Upper lobe of left lung (tissue), 6 donors: Measurements from ENCODE around the gene ACMSD. TPM values are rescaled to one million over a fixed set of nuclear protein-coding genes. Genes with fewer than 3 reads are reported as not detected.

Experiments used
- ATAC-seq, 2 donors: fragments of 200-7000 bp; cut with Tn5 transposase; one replicate each; pipeline ENCODE4 v1.9.1; 2022; ENCODE audit warnings: mild to moderate bottlenecking in 2 of 2, moderate library complexity in 2 of 2; ENCODE audit not compliant: low FRiP score in 2 of 2
- DNase-seq, 2 donors: peaks; one replicate each; pipeline ENCODE4 v3.0.0-alpha.2; 2019 to 2020
- H3K27ac ChIP-seq, 4 donors: fragments of 200-600 bp; sonication (generic); one replicate each; pipeline ENCODE4 v1.5.1; 2016 to 2019
- H3K27me3 ChIP-seq, 4 donors: fragments of 200-600 bp; sonication (generic); one replicate each; pipeline ENCODE4 v1.5.1; 2017 to 2019
- H3K36me3 ChIP-seq, 4 donors: fragments of 200-600 bp; sonication (generic); one replicate each; pipeline ENCODE4 v1.5.1; 2016 to 2019
- H3K4me1 ChIP-seq, 4 donors: fragments of 200-600 bp; sonication (generic); one replicate each; pipeline ENCODE4 v1.5.1; 2018 to 2019
- H3K4me3 ChIP-seq, 4 donors: fragments of 200-600 bp; sonication (generic); one replicate each; pipeline ENCODE4 v1.5.1; 2017 to 2019; ENCODE audit warnings: mild to moderate bottlenecking in 2 of 4, moderate library complexity in 1 of 4
- H3K9me3 ChIP-seq, 4 donors: fragments of 200-600 bp; sonication (generic); one replicate each; pipeline ENCODE4 v1.5.1; 2018 to 2019
- CTCF ChIP-seq, 6 experiments: fragments of 450-650 bp in 4 of 6; fragments of 200-600 bp in 2 of 6; sonication (generic) in 2 of 6; IDR thresholded peaks; one replicate each; pipeline ENCODE4 v1.5.1; 2016 to 2019; ENCODE audit warnings: antibody characterized with exemption in 6 of 6
- EP300 ChIP-seq, 4 donors: sonication (generic); formaldehyde crosslinking; IDR thresholded peaks; one replicate each; pipeline ENCODE4 v1.5.1; 2017; ENCODE audit warnings: antibody characterized with exemption in 4 of 4, control low read depth in 2 of 4
- POLR2A ChIP-seq, 4 donors: fragments of 450-650 bp; IDR thresholded peaks; one replicate each; pipeline ENCODE4 v1.5.1; 2016 to 2017; ENCODE audit warnings: antibody characterized with exemption in 4 of 4, mild to moderate bottlenecking in 2 of 4
- POLR2AphosphoS5 ChIP-seq, 2 donors: sonication (generic); formaldehyde crosslinking; IDR thresholded peaks; one replicate each; pipeline ENCODE4 v1.5.1; 2017; ENCODE audit warnings: antibody characterized with exemption in 2 of 2
- WGBS, 2 donors: methylation state at CpG; one replicate each; pipeline ENCODE4 v1.1.5; 2017 to 2018; 5-methylcytosine and 5-hydroxymethylcytosine counted together
- total RNA-seq, 6 donors: library from RNA; depleted of rRNA in 4 of 6; stranded (reverse); fragments of >200 nt in 4 of 6; gene quantifications; one replicate each; pipeline versions ENCODE4 v1.1.0 to v1.2.1, GENCODE V29; 2016 to 2021
- donor health status: DM: no; HTN: no; CAD: no; lungs with moderate emphysema.
- donor health status: DM: no; HTN: yes; CAD: no; lungs with severe emphysema.

Gene ACMSD
- total RNA-seq, 6 donors from 2014 or later = 0.20 TPM; not detected in 5

- no peaks in the 10 kb centered on the region for H3K4me1 ChIP-seq
- H3K4me3 ChIP-seq = no peak overlapping the region
- no peak overlapping the region for H3K27ac ChIP-seq
- WGBS, 2 donors = 92 to 97% methylated on average over 4 of the region's 4 CpGs
- no peak for ATAC-seq
- no peaks in the 10 kb centered on the region for H3K9me3 ChIP-seq
- no peaks in the 10 kb centered on the region for H3K27me3 ChIP-seq
- DNase-seq = no peak
- no peaks in the 10 kb centered on the region for H3K36me3 ChIP-seq
- TF ChIP-seq CTCF (IDR thresholded peaks at IDR 0.05) (no peak), EP300 (IDR thresholded peaks at IDR 0.05) (no peak), POLR2A (IDR thresholded peaks at IDR 0.05) (no peak), POLR2AphosphoS5 (IDR thresholded peaks at IDR 0.05) (no peak)
These were observed 23.7 kb downstream of the ACMSD start for GRCh38 chr2:134862069-134862468.

DNA sequence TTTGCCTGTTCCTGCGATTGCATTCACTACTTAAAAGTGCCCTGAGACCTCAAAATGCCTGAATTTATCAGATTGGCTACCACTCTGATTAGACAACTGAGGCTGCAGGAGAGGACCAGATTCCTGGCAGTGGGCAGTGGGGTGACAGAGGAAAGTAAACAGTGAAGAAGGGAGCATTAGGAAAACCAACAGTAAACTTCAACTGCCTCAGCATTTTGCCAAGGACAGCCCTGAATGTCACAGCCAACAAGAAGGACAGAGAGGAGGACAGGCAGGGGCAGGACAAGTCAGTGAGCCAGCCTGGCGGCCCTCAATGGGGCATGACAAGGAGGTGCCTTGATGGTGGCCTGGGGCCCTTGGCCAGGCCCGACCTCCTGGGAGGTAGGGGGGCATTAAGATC lies 24.3 kb downstream of the ACMSD start:
- H3K27ac ChIP-seq = no peak overlapping the region
- H3K36me3 ChIP-seq = no peaks in the 10 kb centered on the region
- no peaks in the 10 kb centered on the region for H3K9me3 ChIP-seq
- ATAC-seq = peak in 1 of 2 donors; percentile 45
- H3K27me3 ChIP-seq = no peaks in the 10 kb centered on the region
- WGBS, 2 donors = 86 to 97% methylated on average over 3 of the region's 3 CpGs
- DNase-seq = peak in 1 of 2 donors; percentile 13
- H3K4me3 ChIP-seq = no peak overlapping the region
- TF ChIP-seq POLR2A (IDR thresholded peaks at IDR 0.05) (no peak), CTCF (IDR thresholded peaks at IDR 0.05) (no peak), EP300 (IDR thresholded peaks at IDR 0.05) (no peak)
- H3K4me1 ChIP-seq = no peaks in the 10 kb centered on the region

DNA sequence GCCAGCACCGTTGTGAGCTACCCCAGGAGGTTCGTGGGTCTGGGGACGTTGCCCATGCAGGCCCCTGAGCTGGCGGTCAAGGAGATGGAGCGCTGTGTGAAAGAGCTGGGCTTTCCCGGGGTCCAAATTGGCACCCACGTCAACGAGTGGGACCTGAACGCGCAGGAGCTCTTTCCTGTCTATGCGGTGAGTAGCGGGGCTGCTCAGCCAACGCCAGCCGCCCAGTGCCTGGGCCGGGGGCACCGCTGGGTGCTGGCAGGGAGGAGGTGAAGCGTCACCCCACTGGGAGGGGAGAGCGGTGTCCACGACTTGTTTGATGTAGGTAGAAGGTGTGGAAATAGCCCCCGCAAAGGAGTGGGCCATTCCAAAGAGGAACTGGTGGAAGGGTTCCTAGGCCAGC lies 25.0 kb downstream of the ACMSD start:
- no peak for ATAC-seq
- Histone ChIP-seq H3K27ac (no peak overlapping the region), H3K27me3 (no peaks in the 10 kb centered on the region), H3K4me1 (no peaks in the 10 kb centered on the region), H3K9me3 (no peaks in the 10 kb centered on the region), H3K4me3 (no peak overlapping the region), H3K36me3 (no peaks in the 10 kb centered on the region)
- WGBS, 2 donors = 84 to 89% methylated on average over 18 to 20 of the region's 20 CpGs
- peak in 1 of 2 donors; percentile 60 for DNase-seq
- TF ChIP-seq POLR2AphosphoS5 (IDR thresholded peaks at IDR 0.05) = no peak
- TF ChIP-seq EP300 (IDR thresholded peaks at IDR 0.05) = no peak
- no peak for TF ChIP-seq CTCF (IDR thresholded peaks at IDR 0.05)
- no peak for TF ChIP-seq POLR2A (IDR thresholded peaks at IDR 0.05)

GRCh38 chr2:134865067-134865787 lies 26.8 kb downstream of the ACMSD start:
- H3K27ac ChIP-seq = no peak overlapping the region
- H3K36me3 ChIP-seq = no peaks in the 10 kb centered on the region
- no peaks in the 10 kb centered on the region for H3K9me3 ChIP-seq
- no peaks in the 10 kb centered on the region for H3K27me3 ChIP-seq
- TF ChIP-seq POLR2AphosphoS5 (IDR thresholded peaks at IDR 0.05) = no peak
- TF ChIP-seq POLR2A (IDR thresholded peaks at IDR 0.05) = no peak
- TF ChIP-seq CTCF (IDR thresholded peaks at IDR 0.05) = no peak
- TF ChIP-seq EP300 (IDR thresholded peaks at IDR 0.05) = no peak
- no peaks in the 10 kb centered on the region for H3K4me1 ChIP-seq
- no peak overlapping the region for H3K4me3 ChIP-seq
- ATAC-seq = no peak
- DNase-seq = no peak
- WGBS, 2 donors = 85 to 89% methylated on average over 5 of the region's 5 CpGs
